Right cardiac atrium (tissue), 5 donors: Measurements from ENCODE around the gene CMYA5. TPM values are rescaled to one million over a fixed set of nuclear protein-coding genes. Genes with fewer than 3 reads are reported as not detected.

Source experiments
- ATAC-seq, 2 donors: fragments of 200-7000 bp; cut with Tn5 transposase; one replicate each; pipeline versions ENCODE4 v1.8.0 to v1.9.1; 2020; ENCODE audit warnings: moderate library complexity in 2 of 2, mild to moderate bottlenecking in 1 of 2
- DNase-seq, 3 donors: peaks; one replicate each; pipeline ENCODE4 v3.0.0-alpha.2; 2020
- H3K27ac ChIP-seq: one replicate; pipeline ENCODE4 v1.5.1; 2013; ENCODE audit warnings: mild to moderate bottlenecking, low read length, control low read depth, moderate library complexity
- H3K27me3 ChIP-seq: one replicate; pipeline ENCODE4 v1.6.1; 2013; ENCODE audit not compliant: control insufficient read depth, insufficient read depth
- H3K4me1 ChIP-seq: one replicate; pipeline ENCODE4 v1.6.1; 2013; ENCODE audit warnings: low read length; ENCODE audit not compliant: control insufficient read depth, insufficient read depth
- H3K4me3 ChIP-seq: one replicate; pipeline ENCODE4 v1.5.1; 2013; ENCODE audit warnings: low read length, control low read depth
- H3K9me3 ChIP-seq: one replicate; pipeline ENCODE4 v1.6.1; 2013; ENCODE audit warnings: low read length; ENCODE audit not compliant: control insufficient read depth
- WGBS: extraction: QIAGEN DNeasy Blood & Tissue Kit; methylation state at CpG from one replicate; pipeline ENCODE4 v1.1.7; 2013; 5-methylcytosine and 5-hydroxymethylcytosine counted together
- intact Hi-C, 4 donors: fragments of 100-400 bp; cut with DNase I; formaldehyde crosslinking; loops; one replicate each; pipeline versions ENCODE4 v1.11.0 to v1.14.0; 2022 to 2023
- polyA plus RNA-seq: library from polyadenylated mRNA; stranded (reverse); fragments of 200-250 nt; gene quantifications from one replicate; pipeline ENCODE4 v1.2.3, GENCODE V29; 2013
- total RNA-seq, 4 donors: library from RNA; stranded (reverse); fragmentation: NEBNext Ultra II Directional; extraction: Animal tissue kit (Norgen Biotek cat#: 25700); gene quantifications; one replicate each; pipeline ENCODE4 v1.2.1, GENCODE V29; 2021
- donor health status: healthy with polysubstance abuse.
- donor health status: DM: no; HTN: yes; CAD: no.
- donor health status: DM: no; HTN: no; CAD: no.
- donor health status: DM: no; HTN: yes; CAD: no; lungs with severe emphysema.
- donor health status: DM: yes; HTN: yes; CAD: no.

Gene CMYA5
- total and polyA plus RNA-seq, 5 donors: 341 to 1,021 (median 757) TPM

DNA sequence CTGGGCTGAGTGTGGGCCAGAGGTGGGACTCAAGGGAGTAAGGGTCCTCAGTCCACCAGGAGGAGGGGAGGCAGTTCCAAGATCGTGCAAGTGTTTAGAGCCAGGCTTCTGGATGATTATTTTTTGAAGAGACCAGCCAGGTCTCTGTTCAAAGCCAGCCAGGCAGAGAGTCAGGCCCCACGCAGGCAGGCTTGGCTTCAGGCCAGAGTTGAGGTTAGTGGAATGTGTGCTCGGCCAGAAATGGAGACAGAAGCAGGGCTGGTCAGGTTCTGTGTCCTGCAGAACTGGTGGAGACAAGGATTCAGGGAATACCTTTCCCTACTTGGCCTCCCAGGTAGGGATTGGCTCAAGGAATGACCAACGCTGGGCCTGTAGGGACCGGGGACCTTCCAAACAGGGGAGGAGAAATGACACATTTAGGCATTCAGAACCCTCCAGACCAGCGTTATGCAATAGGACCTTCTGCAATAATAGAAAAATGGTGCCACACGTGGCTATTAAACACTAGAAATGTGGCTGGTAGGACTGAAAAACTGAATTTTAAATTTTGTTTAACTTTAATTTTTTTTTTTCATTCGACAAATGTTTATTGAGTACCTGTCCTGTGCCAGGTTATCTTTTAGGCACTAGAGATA, 106.2 kb downstream of the CMYA5 start:
- no peaks in the 10 kb centered on the region for H3K9me3 ChIP-seq

DNA sequence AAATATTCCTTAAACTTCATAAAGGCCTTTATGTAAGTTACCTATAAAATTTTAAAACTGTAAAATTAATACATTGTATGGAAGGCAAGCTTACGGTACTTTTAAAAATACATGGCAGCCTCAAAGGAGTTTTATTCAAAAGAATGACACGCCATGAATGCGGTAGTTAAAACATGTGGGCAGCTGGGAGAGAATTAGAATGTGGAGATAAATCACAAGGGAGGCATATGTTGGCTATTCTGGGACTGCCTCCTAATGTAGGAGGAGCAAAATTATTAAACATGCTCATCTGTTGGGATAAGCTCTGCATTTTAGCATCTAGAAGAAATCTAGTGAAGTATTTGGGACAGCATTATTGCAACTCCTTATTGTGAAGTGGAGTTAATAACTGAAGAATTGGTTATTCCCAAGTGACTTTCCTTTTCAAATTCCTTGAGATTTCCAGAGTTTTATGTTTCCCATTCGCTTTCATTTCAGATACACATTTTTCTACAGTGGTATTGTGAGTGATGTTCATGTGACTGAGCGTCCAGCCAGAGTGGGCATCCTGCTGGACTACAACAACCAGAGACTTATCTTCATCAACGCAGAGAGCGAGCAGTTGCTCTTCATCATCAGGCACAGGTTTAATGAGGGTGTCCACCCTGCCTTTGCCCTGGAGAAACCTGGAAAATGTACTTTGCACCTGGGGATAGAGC, 109.4 kb downstream of the CMYA5 start:
- DNase-seq (no peak), ATAC-seq (no peak)
- no peaks in the 10 kb centered on the region for H3K27me3 ChIP-seq
- H3K4me3 ChIP-seq: no peak overlapping the region
- intact Hi-C loops: no loop called here
- no peaks in the 10 kb centered on the region for H3K9me3 ChIP-seq
- H3K27ac ChIP-seq: no peak overlapping the region
- 91% methylated on average over 7 of the region's 7 CpGs for WGBS
- no peaks in the 10 kb centered on the region for H3K4me1 ChIP-seq

More for the DNA sequence above, 106.2 kb downstream of the CMYA5 start:
- Histone ChIP-seq H3K27me3 (no peaks in the 10 kb centered on the region), H3K27ac (peak overlapping the region; percentile 3), H3K4me1 (no peaks in the 10 kb centered on the region), H3K4me3 (no peak overlapping the region)
- 67% methylated on average over 8 of the region's 8 CpGs for WGBS
- ATAC-seq (peak; percentile 49 to 72), DNase-seq (peak in 2 of 3 donors; percentile 75 to 76)
- intact Hi-C loops: no loop called here

DNA sequence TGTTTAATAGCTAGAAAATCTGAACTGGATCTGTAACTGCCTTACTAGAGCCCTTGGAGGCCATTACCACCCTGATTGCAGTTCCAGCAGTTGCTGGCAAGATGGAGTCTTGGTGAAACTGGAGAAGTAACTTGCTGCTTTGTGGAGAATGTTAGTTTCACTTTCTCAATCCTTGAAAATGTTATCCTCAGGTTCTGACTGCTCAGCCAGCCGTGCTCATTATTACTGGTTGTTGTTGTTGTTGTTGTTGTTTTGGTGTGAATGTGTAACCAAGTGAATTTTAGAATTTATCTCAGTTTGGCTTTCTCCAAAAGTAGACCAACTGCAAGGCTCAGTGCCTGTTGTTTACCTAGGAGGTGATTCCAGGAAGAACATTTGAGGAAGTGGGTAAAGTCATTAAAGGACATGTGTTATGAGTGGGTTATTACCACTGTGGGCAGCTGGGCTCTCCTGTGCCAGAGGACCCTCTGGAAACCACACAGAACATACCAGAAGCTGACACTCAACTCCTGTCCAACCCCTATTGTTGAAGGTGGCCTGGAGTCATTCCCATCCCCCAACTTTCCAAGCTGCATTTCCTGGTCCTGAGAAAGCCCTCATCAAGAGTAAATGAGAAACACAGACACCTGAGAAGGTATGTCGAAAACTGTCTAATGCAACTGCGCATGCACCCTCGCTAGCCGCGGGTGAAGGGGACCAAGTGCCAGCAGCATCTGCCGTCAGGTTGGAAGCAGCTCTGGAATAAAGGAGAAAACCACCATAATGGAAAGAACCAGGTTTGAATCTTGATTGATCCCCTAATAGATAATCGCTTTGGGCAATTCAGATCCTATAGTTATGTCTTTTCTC, 111.6 kb downstream of the CMYA5 start:
- Histone ChIP-seq H3K4me3 (no peak overlapping the region), H3K27me3 (no peaks in the 10 kb centered on the region), H3K9me3 (no peaks in the 10 kb centered on the region), H3K4me1 (no peaks in the 10 kb centered on the region), H3K27ac (no peak overlapping the region)
- DNase-seq (no peak), ATAC-seq (no peak)
- WGBS: 92% methylated on average over 8 of the region's 8 CpGs
- intact Hi-C loops: no loop called here

DNA sequence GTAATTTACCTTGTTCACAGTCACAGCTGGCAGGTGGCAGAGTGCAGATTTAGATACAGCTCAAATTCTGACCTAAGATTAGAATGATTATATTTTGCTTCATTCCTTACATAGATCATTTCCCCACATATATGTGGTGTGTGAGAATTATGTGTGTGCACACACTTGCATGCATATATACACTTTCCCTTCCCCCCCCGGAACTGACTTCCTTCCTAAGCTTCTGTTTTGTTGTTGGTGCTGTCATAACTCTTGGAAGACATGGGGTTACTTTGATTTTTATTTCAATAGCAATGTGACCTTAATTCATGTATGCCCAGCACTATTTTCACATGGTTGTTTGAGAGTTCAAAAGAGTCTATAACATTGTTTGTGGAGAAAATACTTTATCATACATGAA, 112.8 kb downstream of the CMYA5 start:
- Histone ChIP-seq H3K27ac (no peak overlapping the region), H3K27me3 (no peaks in the 10 kb centered on the region), H3K4me3 (no peak overlapping the region), H3K4me1 (no peaks in the 10 kb centered on the region), H3K9me3 (no peaks in the 10 kb centered on the region)
- DNase-seq: no peak
- intact Hi-C loops: no loop called here
- WGBS: 63% methylated on average over 1 of the region's 1 CpG
- ATAC-seq: no peak

DNA sequence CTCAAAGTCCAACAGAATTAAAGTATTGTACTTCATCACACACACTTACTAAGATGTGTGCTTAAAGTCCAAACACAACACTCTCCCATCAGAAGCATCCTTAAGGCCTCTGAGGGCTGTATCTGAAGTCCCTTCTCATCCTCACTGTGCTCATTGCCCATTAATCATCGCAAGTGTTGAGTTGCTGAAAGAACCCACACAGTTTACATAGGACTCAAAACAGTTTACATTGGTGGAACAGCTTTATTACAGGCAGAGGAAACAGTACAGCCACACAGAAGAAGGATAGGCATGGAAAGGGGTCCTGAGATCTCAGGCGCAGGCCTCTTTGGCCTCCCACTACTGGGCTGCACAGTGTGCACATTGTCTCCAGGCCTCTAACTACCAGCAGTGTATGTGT, 113.4 kb downstream of the CMYA5 start:
- DNase-seq: no peak
- Histone ChIP-seq H3K27ac (no peak overlapping the region), H3K4me3 (no peak overlapping the region), H3K9me3 (no peaks in the 10 kb centered on the region), H3K27me3 (no peaks in the 10 kb centered on the region), H3K4me1 (no peaks in the 10 kb centered on the region)
- intact Hi-C loops: no loop called here
- ATAC-seq: no peak
- 88% methylated on average over 2 of the region's 2 CpGs for WGBS

DNA sequence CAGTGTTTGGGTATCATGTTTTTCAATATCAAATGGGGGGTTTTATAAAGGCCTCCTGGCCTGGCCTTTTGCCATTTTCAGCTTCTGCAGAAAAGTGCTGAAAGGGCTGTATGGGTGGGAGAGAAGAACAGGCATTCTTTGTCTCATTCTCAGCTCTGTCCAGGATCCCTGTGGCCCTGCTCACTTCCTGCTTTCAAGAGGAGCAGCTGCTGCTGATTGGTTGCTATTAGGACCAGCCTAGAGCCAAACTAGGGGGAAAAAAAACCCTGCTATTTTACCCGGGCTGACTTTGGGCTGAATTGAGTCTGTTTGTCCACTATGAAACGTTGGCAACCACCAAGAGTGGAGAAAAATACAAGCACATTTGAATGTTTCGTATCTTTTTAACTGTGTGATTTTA, 117.1 kb downstream of the CMYA5 start:
- H3K4me3 ChIP-seq: no peak overlapping the region
- intact Hi-C loops: no loop called here
- DNase-seq (peak in 1 of 3 donors; percentile 17), ATAC-seq (peak; percentile 33 to 61)
- no peak overlapping the region for H3K27ac ChIP-seq
- WGBS: 33% methylated on average over 3 of the region's 3 CpGs
- H3K9me3 ChIP-seq: no peaks in the 10 kb centered on the region
- H3K27me3 ChIP-seq: no peaks in the 10 kb centered on the region
- peaks cover 4% of the 10 kb centered on the region for H3K4me1 ChIP-seq

DNA sequence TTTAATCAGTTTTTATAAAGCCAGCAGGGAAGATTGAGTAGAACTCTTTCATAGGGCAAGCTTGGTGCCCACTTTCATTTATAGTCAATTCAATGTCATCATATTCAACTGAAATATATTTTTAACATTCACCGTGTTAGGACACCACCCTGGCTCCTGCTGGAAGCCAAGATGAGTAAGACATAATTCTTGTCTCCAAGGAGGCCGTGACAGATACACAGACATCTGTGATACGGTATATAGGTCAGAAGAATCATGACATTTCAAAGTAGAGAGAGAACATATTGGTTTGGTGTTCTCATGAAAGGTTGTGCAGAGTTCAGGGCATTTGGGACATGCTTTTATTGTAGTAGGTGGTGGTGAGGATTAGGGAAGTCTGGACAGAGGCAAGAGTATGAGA, 120.1 kb downstream of the CMYA5 start:
- DNase-seq (no peak), ATAC-seq (no peak)
- 66% methylated on average over 3 of the region's 3 CpGs for WGBS
- intact Hi-C loops: no loop called here
- Histone ChIP-seq H3K9me3 (no peaks in the 10 kb centered on the region), H3K4me3 (no peak overlapping the region), H3K27ac (no peak overlapping the region), H3K4me1 (peaks cover 4% of the 10 kb centered on the region), H3K27me3 (no peaks in the 10 kb centered on the region)

DNA sequence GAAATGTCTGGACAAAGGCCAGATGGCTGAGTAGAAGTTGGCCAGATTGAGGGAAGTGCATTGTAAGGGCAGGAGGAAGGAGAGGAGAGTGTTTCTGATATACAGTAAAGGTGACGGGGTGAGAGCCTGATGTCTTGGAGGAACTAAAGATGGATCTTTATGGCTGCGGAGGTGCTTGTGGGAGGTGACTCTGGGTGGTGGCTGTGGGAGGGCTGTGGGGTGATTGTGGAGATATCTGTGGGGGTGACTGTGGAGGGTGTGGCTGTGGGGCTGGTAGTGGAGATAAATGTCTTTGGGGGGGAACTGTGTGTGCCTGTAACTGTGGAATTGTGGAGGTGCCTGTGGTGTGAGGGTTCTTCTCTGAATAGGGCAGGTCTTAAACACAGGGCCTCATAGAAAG, 121.4 kb downstream of the CMYA5 start:
- Histone ChIP-seq H3K9me3 (no peaks in the 10 kb centered on the region), H3K4me3 (no peak overlapping the region), H3K27me3 (no peaks in the 10 kb centered on the region), H3K27ac (no peak overlapping the region), H3K4me1 (peaks cover 4% of the 10 kb centered on the region)
- peak; percentile 5 to 17 for ATAC-seq
- WGBS: 72% methylated on average over 2 of the region's 2 CpGs
- intact Hi-C loops: no loop called here
- no peak for DNase-seq

DNA sequence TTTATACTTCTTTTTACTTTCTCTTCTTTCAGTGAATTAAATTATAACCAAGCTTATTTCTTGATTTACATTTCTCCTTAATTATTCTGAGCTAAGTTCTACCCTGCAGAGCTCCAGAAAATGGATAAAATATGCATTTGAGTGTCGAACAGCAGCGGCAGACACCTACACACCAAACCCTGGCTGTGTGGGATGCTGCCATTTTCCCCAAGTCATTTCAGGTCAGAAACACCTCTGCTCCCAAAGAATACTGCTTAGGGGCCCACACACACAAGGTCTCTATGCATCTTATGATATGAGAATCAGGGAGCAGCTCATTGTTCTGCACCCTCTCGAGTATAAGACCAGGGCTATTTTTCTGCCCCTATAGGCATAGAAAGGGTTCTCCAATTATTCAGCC, 122.3 kb downstream of the CMYA5 start:
- no peaks in the 10 kb centered on the region for H3K9me3 ChIP-seq
- no peak overlapping the region for H3K4me3 ChIP-seq
- H3K27ac ChIP-seq: no peak overlapping the region
- no peaks in the 10 kb centered on the region for H3K27me3 ChIP-seq
- intact Hi-C loops: no loop called here
- DNase-seq: no peak
- 92% methylated on average over 3 of the region's 3 CpGs for WGBS
- no peak for ATAC-seq
- H3K4me1 ChIP-seq: peaks cover 4% of the 10 kb centered on the region

DNA sequence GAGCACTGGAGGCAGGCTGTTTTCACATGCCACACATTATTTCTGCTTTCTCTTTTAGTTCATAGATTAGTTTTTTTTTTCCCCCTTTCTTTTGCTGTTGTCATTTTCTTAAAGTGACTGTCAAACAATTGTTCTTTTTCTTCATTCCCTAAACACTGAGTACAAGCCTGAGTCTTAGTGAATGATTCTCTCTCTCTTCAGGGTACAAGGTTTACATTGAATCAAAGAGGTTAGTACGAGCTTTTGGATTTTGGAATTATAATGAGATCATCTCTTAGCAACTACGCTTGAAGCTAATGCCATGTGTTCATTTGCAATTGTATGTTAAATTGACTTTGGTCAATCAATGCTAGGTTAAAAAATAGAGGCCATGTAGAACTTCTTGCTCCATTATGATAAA, 125.1 kb downstream of the CMYA5 start:
- H3K27ac ChIP-seq: no peak overlapping the region
- DNase-seq (no peak), ATAC-seq (no peak)
- H3K4me3 ChIP-seq: no peak overlapping the region
- H3K4me1 ChIP-seq: peaks cover 4% of the 10 kb centered on the region
- 85% methylated on average over 2 of the region's 2 CpGs for WGBS
- H3K27me3 ChIP-seq: no peaks in the 10 kb centered on the region
- intact Hi-C loops: no loop called here
- no peaks in the 10 kb centered on the region for H3K9me3 ChIP-seq

DNA sequence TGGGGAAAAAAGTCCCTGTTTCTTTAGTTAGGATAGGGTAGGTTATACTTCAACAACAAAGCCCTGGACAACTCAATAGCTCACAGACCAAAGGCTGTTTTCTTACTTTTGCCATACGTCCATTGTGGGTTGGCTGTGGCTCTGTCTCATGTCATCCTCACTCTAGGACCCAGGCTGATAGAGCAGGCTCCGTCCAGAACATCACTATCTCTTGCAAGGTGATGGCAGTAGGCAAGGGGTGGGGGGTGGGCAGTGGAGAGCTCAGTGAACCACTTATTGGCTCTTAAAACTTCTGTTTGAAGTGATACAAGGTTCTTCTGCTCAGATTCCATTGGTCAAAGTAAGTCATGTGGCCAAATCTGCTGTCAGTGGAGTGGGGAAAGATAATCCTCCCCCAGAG, 126.4 kb downstream of the CMYA5 start:
- intact Hi-C loops: no loop called here
- no peaks in the 10 kb centered on the region for H3K9me3 ChIP-seq
- peak; percentile 35 to 76 for ATAC-seq
- no peak for DNase-seq
- WGBS: 64% methylated on average over 2 of the region's 2 CpGs
- H3K4me1 ChIP-seq: peaks cover 2% of the 10 kb centered on the region
- H3K27ac ChIP-seq: no peak overlapping the region
- no peak overlapping the region for H3K4me3 ChIP-seq
- H3K27me3 ChIP-seq: no peaks in the 10 kb centered on the region
